GM23338 (cell line): ENCODE results near the gene CXCL12. TPM values are rescaled to one million over a fixed set of nuclear protein-coding genes. Genes with fewer than 3 reads are reported as not detected.

Experiments
- ATAC-seq: fragments of 200-7000 bp; cut with Tn5 transposase; 3 replicates; pipeline ENCODE4 v1.9.1; 2020
- DNase-seq: peaks from one replicate; pipeline ENCODE4 v3.0.0-alpha.2; 2015; ENCODE audit warnings: low spot score
- H2AFZ ChIP-seq: fragments of 200-600 bp; sonication (generic); 2 replicates; pipeline ENCODE4 v1.8.0; 2016; ENCODE audit warnings: antibody characterized with exemption, mild to moderate bottlenecking, moderate library complexity
- H3F3A ChIP-seq: fragments of 200-600 bp; sonication (generic); replicated peaks from 2 replicates; pipeline ENCODE4 v1.8.0; 2017; ENCODE audit warnings: antibody characterized with exemption, mixed run types, low read depth
- H3K27ac ChIP-seq: fragments of 200-600 bp; sonication (generic); 2 replicates; pipeline ENCODE4 v1.6.1; 2016; ENCODE audit warnings: low read depth
- H3K27me3 ChIP-seq: fragments of 200-600 bp; sonication (generic); 2 replicates; pipeline ENCODE4 v1.8.0; 2016; ENCODE audit warnings: mild to moderate bottlenecking, mixed run types, moderate library complexity; ENCODE audit not compliant: insufficient read depth
- H3K36me3 ChIP-seq: fragments of 200-600 bp; sonication (generic); 2 replicates; pipeline ENCODE4 v1.8.0; 2016; ENCODE audit warnings: mild to moderate bottlenecking; ENCODE audit not compliant: insufficient read depth
- H3K4me1 ChIP-seq: fragments of 200-600 bp; sonication (generic); 2 replicates; pipeline ENCODE4 v1.8.0; 2016; ENCODE audit warnings: mild to moderate bottlenecking, moderate library complexity; ENCODE audit not compliant: insufficient read depth
- H3K4me2 ChIP-seq: fragments of 200-600 bp; sonication (generic); 2 replicates; pipeline ENCODE4 v1.7.1; 2017; ENCODE audit warnings: mixed run types
- H3K4me3 ChIP-seq: fragments of 200-600 bp; sonication (generic); 2 replicates; pipeline ENCODE4 v1.6.1; 2016; ENCODE audit warnings: mixed run types
- H3K79me2 ChIP-seq: fragments of 200-600 bp; sonication (generic); replicated peaks from 2 replicates; pipeline ENCODE4 v1.8.0; 2017; ENCODE audit warnings: mild to moderate bottlenecking; ENCODE audit not compliant: insufficient read depth
- H3K9me2 ChIP-seq: fragments of 200-600 bp; sonication (generic); 2 replicates; pipeline ENCODE4 v1.8.0; 2017; ENCODE audit not compliant: insufficient read depth
- H4K20me1 ChIP-seq: fragments of 200-600 bp; sonication (generic); replicated peaks from 2 replicates; pipeline ENCODE4 v1.8.0; 2017; ENCODE audit warnings: mild to moderate bottlenecking; ENCODE audit not compliant: insufficient read depth
- H3K27ac Mint-ChIP-seq: 2 replicates; pipeline ENCODE4 v1.8.0; 2020; ENCODE audit warnings: inconsistent platforms, mild to moderate bottlenecking, moderate library complexity, mixed read lengths
- H3K27me3 Mint-ChIP-seq: 3 replicates; pipeline ENCODE4 v1.8.0; 2022; ENCODE audit warnings: low read depth, mild to moderate bottlenecking, moderate library complexity, mixed read lengths, inconsistent platforms; ENCODE audit not compliant: insufficient read depth, poor library complexity
- H3K36me3 Mint-ChIP-seq: 3 replicates; pipeline ENCODE4 v1.8.0; 2021; ENCODE audit warnings: low read depth, mild to moderate bottlenecking, inconsistent platforms, moderate library complexity, mixed read lengths
- H3K4me1 Mint-ChIP-seq: 3 replicates; pipeline ENCODE4 v1.8.0; 2020; ENCODE audit warnings: mild to moderate bottlenecking, inconsistent platforms, mixed read lengths
- H3K4me3 Mint-ChIP-seq: 3 replicates; pipeline ENCODE4 v1.8.0; 2021; ENCODE audit warnings: moderate library complexity, mild to moderate bottlenecking, inconsistent platforms, mixed read lengths
- H3K9me3 Mint-ChIP-seq: 3 replicates; pipeline ENCODE4 v1.8.0; 2020; ENCODE audit warnings: moderate library complexity, mild to moderate bottlenecking, inconsistent platforms, mixed read lengths
- CREB1 ChIP-seq: fragments of 250-450 bp; sonication (Bioruptor Pico); IDR thresholded peaks from 2 replicates; pipeline ENCODE4 v1.5.0; 2020; ENCODE audit warnings: low read depth, mild to moderate bottlenecking, moderate library complexity
- ETS1 ChIP-seq: IDR thresholded peaks from 2 replicates; pipeline ENCODE4 v1.6.1; 2016; ENCODE audit warnings: antibody characterized with exemption
- EZH2phosphoT487 ChIP-seq: fragments of 200-600 bp; sonication (generic); IDR thresholded peaks from one replicate; pipeline ENCODE4 v1.8.1; 2018; ENCODE audit warnings: antibody characterized with exemption; ENCODE audit not compliant: unreplicated experiment
- JUNB ChIP-seq: IDR thresholded peaks from one replicate; pipeline ENCODE4 v1.6.1; 2016; ENCODE audit warnings: antibody characterized with exemption; ENCODE audit not compliant: unreplicated experiment
- POLR2AphosphoS5 ChIP-seq: IDR thresholded peaks from 2 replicates; pipeline ENCODE4 v1.6.1; 2016; ENCODE audit warnings: antibody characterized with exemption, low read depth
- REST ChIP-seq: IDR thresholded peaks from one replicate; pipeline ENCODE4 v1.6.1; 2018; ENCODE audit warnings: antibody characterized with exemption; ENCODE audit not compliant: unreplicated experiment
- STAT1 ChIP-seq: IDR thresholded peaks from one replicate; pipeline ENCODE4 v1.6.1; 2016; ENCODE audit warnings: antibody characterized with exemption; ENCODE audit not compliant: unreplicated experiment
- ZNF114 ChIP-seq: fragments of 250-450 bp; sonication (Bioruptor Pico); IDR thresholded peaks from 2 replicates; pipeline ENCODE4 v1.5.0; 2020; ENCODE audit warnings: mild to moderate bottlenecking, moderate library complexity
- ZNF462 ChIP-seq: fragments of 250-450 bp; sonication (Bioruptor Pico); IDR thresholded peaks from 2 replicates; pipeline ENCODE4 v1.5.0; 2020; ENCODE audit warnings: mild to moderate bottlenecking, moderate library complexity
- polyA plus RNA-seq: library from polyadenylated mRNA; unstranded; fragments of >200 nt; fragmentation: Nextera tagmentation; extraction: Ambion mirVana; gene quantifications from 2 replicates; pipeline ENCODE4 v1.2.1, GENCODE V29; 2016
- total RNA-seq: library from RNA; depleted of rRNA; stranded (reverse); fragments of >200 nt; shearing (Covaris generic); gene quantifications from 2 replicates; pipeline ENCODE4 v1.2.3, GENCODE V29; 2014

The CXCL12 gene
- total and polyA plus RNA-seq, 2 experiments from 2014 or later: 53.8 to 58.5 TPM

- H3K4me3 Mint-ChIP-seq: no peak overlapping the region
- peaks cover 3% of the 10 kb centered on the region; the same call in 2 of the 3 replicates for H3K36me3 Mint-ChIP-seq
- peaks cover 5% of the 10 kb centered on the region for H3K27me3 Mint-ChIP-seq
- H2AFZ ChIP-seq: no peak overlapping the region
- no peaks in the 10 kb centered on the region for H4K20me1 ChIP-seq
- H3K4me3 ChIP-seq: no peak overlapping the region
- no peaks in the 10 kb centered on the region for H3K9me2 ChIP-seq
- no peaks in the 10 kb centered on the region for H3K79me2 ChIP-seq
- H3K4me1 ChIP-seq: peaks cover 17% of the 10 kb centered on the region
- H3K4me1 Mint-ChIP-seq: peaks cover 27% of the 10 kb centered on the region
- no peak overlapping the region for H3K27ac ChIP-seq
- H3F3A ChIP-seq: no peaks in the 10 kb centered on the region
- peaks cover 3% of the 10 kb centered on the region; the same call in 2 of the 3 replicates for H3K9me3 Mint-ChIP-seq
- no peak overlapping the region for H3K4me2 ChIP-seq
- H3K27me3 ChIP-seq: no peaks in the 10 kb centered on the region
- H3K27ac Mint-ChIP-seq: no peak overlapping the region
- no peaks in the 10 kb centered on the region for H3K36me3 ChIP-seq
- TF ChIP-seq CREB1 (CRISPR knock-in tag) (no peak), STAT1 (no peak)
- no peak for DNase-seq
- no peak for ATAC-seq
Measured at GRCh38 chr10:44404741-44405437, 20.0 kb upstream of the CXCL12 start.

- ATAC-seq (no peak), DNase-seq (no peak)
- Mint-ChIP-seq H3K4me1 (peaks cover 48% of the 10 kb centered on the region), H3K4me3 (no peak overlapping the region), H3K36me3 (peaks cover 3% of the 10 kb centered on the region; the same call in 2 of the 3 replicates), H3K27me3 (peaks cover 12% of the 10 kb centered on the region), H3K9me3 (peaks cover 3% of the 10 kb centered on the region; the same call in 2 of the 3 replicates), H3K27ac (peak overlapping the region; percentile 14; the same call in 1 of the 2 replicates)
- Histone ChIP-seq H2AFZ (peak overlapping the region; percentile 29; the same call in 1 of the 2 replicates), H3K27ac (no peak overlapping the region), H3K9me2 (no peaks in the 10 kb centered on the region), H3K36me3 (no peaks in the 10 kb centered on the region), H3K4me3 (no peak overlapping the region), H4K20me1 (no peaks in the 10 kb centered on the region), H3F3A (no peaks in the 10 kb centered on the region), H3K27me3 (peaks cover 8% of the 10 kb centered on the region; the same call in 1 of the 2 replicates), H3K4me2 (no peak overlapping the region), H3K4me1 (peaks cover 39% of the 10 kb centered on the region), H3K79me2 (no peaks in the 10 kb centered on the region)
- TF ChIP-seq ETS1 (no peak), EZH2phosphoT487 (no peak), POLR2AphosphoS5 (no peak), JUNB (no peak), ZNF462 (CRISPR knock-in tag) (no peak), REST (no peak), CREB1 (CRISPR knock-in tag) (no peak), ZNF114 (CRISPR knock-in tag) (no peak)
Measured at GRCh38 chr10:44402465-44403195, 17.7 kb upstream of the CXCL12 start.
